SJSA1 (cell line): ENCODE results near the gene LCNL1. TPM values are rescaled to one million over a fixed set of nuclear protein-coding genes. Genes with fewer than 3 reads are reported as not detected.

ENCODE experiments used
- DNase-seq, 2 experiments: peaks; one replicate each; pipeline ENCODE4 v3.0.0-alpha.2; 2015 to 2020; ENCODE audit warnings: low spot score in 2 of 2, low read depth in 1 of 2
- H3K27ac ChIP-seq: fragments of 250-450 bp; sonication (Bioruptor Pico); 2 replicates; pipeline ENCODE4 v1.5.1; 2020; ENCODE audit warnings: mild to moderate bottlenecking, moderate library complexity
- H3K27me3 ChIP-seq: fragments of 250-450 bp; sonication (Bioruptor Pico); replicated peaks from 2 replicates; pipeline ENCODE4 v1.5.1; 2020; ENCODE audit warnings: mild to moderate bottlenecking, moderate library complexity
- H3K36me3 ChIP-seq: fragments of 250-450 bp; sonication (Bioruptor Pico); 2 replicates; pipeline ENCODE4 v1.5.1; 2020; ENCODE audit warnings: mild to moderate bottlenecking
- H3K4me1 ChIP-seq: fragments of 250-450 bp; sonication (Bioruptor Pico); replicated peaks from 2 replicates; pipeline ENCODE4 v1.6.1; 2021; ENCODE audit warnings: mild to moderate bottlenecking
- H3K4me3 ChIP-seq: fragments of 250-450 bp; sonication (Bioruptor Pico); 2 replicates; pipeline ENCODE4 v1.5.1; 2020; ENCODE audit warnings: mild to moderate bottlenecking
- H3K9me3 ChIP-seq: fragments of 250-450 bp; sonication (Bioruptor Pico); replicated peaks from 2 replicates; pipeline ENCODE4 v1.5.1; 2020; ENCODE audit warnings: mild to moderate bottlenecking
- total RNA-seq: library from RNA; depleted of rRNA; stranded (reverse); fragments of >200 nt; shearing (Covaris generic); gene quantifications from 2 replicates; pipeline ENCODE4 v1.2.3, GENCODE V29; 2014

LCNL1 gene
- total RNA-seq, 1 experiment from 2014 or later: not detected

DNA sequence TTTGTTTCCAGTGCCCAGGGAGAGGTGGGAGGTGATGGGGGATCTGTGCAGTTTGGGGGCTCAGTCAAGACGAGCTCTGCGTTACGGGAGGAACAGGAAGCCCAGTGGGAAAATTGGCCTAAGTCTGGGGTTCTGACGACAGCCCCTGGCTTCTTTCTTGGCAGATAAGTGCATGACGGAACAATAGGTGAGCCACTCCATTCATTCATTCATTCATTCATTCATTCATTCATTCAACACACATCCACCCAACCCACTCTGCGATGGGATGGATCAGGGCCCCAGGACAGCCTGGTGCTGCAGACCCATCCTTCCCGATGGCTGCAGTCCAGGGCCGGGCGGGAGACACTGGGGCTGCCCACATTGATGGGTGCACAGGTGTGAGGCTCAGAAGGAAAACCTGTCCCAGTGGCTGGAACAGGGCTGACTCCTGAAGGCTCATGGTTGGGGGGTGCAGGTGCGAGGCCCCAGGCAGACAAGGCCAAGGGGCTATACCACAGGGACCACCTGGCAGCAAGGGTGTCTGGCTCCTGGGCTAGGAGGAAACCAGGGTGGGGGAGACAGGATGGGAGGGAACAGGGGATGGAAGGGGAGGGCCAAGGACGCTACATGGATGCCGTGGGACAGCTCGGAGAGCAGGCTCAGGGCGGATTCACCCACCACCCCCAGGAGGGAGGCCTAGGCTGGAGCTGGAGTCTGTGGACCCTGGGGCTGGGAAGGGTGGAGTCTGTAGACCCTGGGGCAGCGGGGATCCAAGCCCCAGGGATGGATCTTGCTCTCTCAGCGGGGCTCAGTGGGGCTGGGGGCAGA lies 1.9 kb upstream of the LCNL1 start:
- Histone ChIP-seq H3K4me1 (peaks cover 24% of the 10 kb centered on the region), H3K36me3 (no peaks in the 10 kb centered on the region), H3K9me3 (no peaks in the 10 kb centered on the region), H3K27me3 (peaks cover 5% of the 10 kb centered on the region), H3K27ac (peak overlapping the region; percentile 34; the same call in 1 of the 2 replicates), H3K4me3 (no peak overlapping the region)
- no peak for DNase-seq

- no peaks in the 10 kb centered on the region for H3K36me3 ChIP-seq
- H3K27me3 ChIP-seq: peaks cover 5% of the 10 kb centered on the region
- H3K4me1 ChIP-seq: peaks cover 24% of the 10 kb centered on the region
- H3K9me3 ChIP-seq: no peaks in the 10 kb centered on the region
- peak; percentile 35 to 80 for DNase-seq
- no peak overlapping the region for H3K4me3 ChIP-seq
- peak overlapping the region; percentile 34 for H3K27ac ChIP-seq
These were observed 1.1 kb upstream of the LCNL1 start for GRCh38 chr9:136981588-136982231.

- peaks cover 18% of the 10 kb centered on the region for H3K4me1 ChIP-seq
- H3K36me3 ChIP-seq: no peaks in the 10 kb centered on the region
- H3K9me3 ChIP-seq: no peaks in the 10 kb centered on the region
- H3K27ac ChIP-seq: no peak overlapping the region
- no peak overlapping the region for H3K4me3 ChIP-seq
- DNase-seq: no peak
- no peaks in the 10 kb centered on the region; the same call in 1 of the 2 replicates for H3K27me3 ChIP-seq
These were observed 374 bp downstream of the LCNL1 start for GRCh38 chr9:136983167-136983566.

DNA sequence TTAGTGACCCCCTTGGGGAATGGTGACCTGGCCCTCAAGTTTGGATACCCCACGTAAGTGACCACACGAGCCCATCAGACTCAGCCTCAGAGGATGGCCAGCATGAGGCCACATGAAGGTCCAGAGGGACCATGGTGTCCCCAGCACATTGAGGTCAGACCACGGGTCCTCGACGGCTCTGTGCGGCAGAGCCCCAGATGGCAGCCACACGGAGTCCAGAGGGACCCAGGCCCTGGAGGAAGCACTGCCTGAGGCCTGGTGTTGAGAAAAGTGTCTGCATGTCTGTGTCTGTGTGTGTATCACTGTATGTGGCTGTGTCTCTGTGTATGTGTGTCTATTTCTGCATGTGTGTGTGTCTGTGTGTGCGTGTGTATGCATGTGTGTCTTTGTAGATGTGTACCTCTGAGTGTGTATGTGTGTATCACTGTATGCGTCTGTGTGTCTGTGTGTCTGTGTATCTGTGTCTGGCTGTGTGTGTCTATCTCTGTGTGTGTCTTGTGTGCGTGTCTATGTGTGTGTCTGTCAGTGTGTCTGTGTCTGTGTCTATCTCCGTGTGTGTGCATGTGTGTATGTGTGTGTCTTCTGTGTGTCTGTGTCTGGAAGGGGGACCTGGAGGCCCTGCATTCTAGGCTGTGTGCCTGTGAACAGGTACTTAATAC lies 992 bp downstream of the LCNL1 start:
- no peak for DNase-seq
- H3K9me3 ChIP-seq: no peaks in the 10 kb centered on the region
- no peak overlapping the region for H3K27ac ChIP-seq
- no peaks in the 10 kb centered on the region for H3K36me3 ChIP-seq
- no peak overlapping the region for H3K4me3 ChIP-seq
- H3K4me1 ChIP-seq: peaks cover 18% of the 10 kb centered on the region
- no peaks in the 10 kb centered on the region; the same call in 1 of the 2 replicates for H3K27me3 ChIP-seq

DNA sequence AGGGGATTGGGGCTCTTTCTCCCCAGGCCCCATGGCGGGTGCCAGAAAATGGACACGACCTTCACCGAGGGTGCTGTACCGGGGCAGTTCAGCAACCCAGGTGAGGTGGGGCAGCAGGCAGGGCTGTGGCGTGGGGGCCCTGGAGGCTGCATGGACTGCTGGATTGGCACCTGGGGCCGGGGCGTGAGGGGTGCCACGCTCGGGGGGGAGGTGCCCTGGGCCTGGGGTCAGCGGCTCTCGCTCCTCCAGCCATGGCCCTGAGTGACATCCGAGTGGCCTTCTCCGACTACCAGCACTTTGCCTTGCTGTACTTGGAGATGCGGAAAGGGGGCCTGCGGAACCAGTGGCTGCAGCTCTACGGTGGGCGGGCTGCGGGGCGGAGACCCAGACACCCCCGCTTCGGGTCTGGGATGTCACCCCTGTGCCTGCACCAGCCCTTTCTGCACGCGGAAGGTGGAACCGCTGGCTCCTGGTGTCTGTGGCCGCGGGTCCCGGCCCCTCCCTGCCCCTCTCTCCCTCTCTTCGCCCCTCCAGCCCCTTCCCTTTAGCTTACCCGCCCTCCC lies 1.8 kb downstream of the LCNL1 start:
- Histone ChIP-seq H3K9me3 (no peaks in the 10 kb centered on the region), H3K27ac (no peak overlapping the region), H3K36me3 (no peaks in the 10 kb centered on the region), H3K4me1 (peaks cover 18% of the 10 kb centered on the region), H3K27me3 (no peaks in the 10 kb centered on the region; the same call in 1 of the 2 replicates), H3K4me3 (no peak overlapping the region)
- no peak for DNase-seq

DNA sequence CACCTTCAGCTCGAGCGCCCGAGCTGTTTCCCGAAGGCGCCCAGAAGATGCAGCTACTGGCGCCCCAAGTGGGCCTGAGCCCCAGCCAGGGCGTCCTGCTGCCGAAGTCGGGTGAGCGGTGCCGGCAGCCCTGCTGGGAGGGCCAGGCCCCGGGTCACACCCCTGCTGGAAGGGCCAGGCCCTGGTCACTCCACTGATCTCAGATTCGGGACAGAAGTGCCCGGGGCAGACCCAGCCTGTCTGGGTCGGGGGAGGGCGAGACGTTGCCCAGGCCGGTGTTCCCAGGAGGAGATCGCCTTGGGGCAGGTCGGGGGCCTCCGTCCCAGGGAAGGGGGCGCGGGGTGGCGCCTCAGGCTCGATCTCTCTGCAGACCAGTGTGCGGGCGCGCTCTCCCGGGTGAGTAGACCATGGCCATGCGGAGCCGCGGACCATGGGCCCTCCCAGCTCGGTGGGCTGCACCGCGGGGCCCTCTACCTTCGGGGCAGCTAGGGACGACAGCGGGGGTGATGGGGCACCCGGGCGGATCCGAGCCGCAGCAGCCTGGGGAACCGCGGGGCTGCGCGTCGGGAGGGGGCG lies 2.3 kb downstream of the LCNL1 start:
- H3K36me3 ChIP-seq: no peaks in the 10 kb centered on the region
- DNase-seq: no peak
- H3K27me3 ChIP-seq: no peaks in the 10 kb centered on the region; the same call in 1 of the 2 replicates
- no peak overlapping the region for H3K27ac ChIP-seq
- H3K9me3 ChIP-seq: no peaks in the 10 kb centered on the region
- H3K4me1 ChIP-seq: peaks cover 18% of the 10 kb centered on the region
- no peak overlapping the region for H3K4me3 ChIP-seq

DNA sequence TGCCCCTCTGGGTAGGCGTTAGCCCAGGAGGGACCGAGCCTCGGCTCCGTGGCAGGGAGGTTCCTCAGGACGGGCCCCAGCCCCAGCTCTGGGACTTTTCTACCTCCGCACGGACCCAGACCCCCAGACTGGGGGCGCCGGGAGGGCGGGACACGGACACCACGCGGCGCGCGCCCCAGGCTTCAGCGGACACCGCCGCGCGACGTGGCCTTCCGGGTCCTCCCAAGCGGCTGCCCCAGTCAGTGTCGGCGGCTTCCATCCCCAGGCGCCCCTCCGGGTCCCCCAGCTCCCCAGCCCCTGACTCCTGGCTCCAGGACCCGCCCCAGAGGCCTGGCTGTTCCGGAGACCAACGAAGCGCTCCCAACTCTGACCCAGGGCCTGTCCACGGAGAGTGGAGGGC lies 3.1 kb downstream of the LCNL1 start:
- no peak for DNase-seq
- Histone ChIP-seq H3K4me3 (no peak overlapping the region), H3K4me1 (peaks cover 17% of the 10 kb centered on the region), H3K9me3 (peaks cover 4% of the 10 kb centered on the region; the same call in 1 of the 2 replicates), H3K27me3 (no peaks in the 10 kb centered on the region; the same call in 1 of the 2 replicates), H3K36me3 (no peaks in the 10 kb centered on the region), H3K27ac (no peak overlapping the region)

GRCh38 chr9:136988872-136989271 lies 6.1 kb downstream of the LCNL1 start:
- no peak for DNase-seq
- Histone ChIP-seq H3K4me1 (peaks cover 10% of the 10 kb centered on the region), H3K27me3 (no peaks in the 10 kb centered on the region; the same call in 1 of the 2 replicates), H3K36me3 (no peaks in the 10 kb centered on the region), H3K27ac (no peak overlapping the region), H3K4me3 (no peak overlapping the region), H3K9me3 (peaks cover 13% of the 10 kb centered on the region)

- DNase-seq: no peak
- H3K27ac ChIP-seq: no peak overlapping the region
- H3K36me3 ChIP-seq: no peaks in the 10 kb centered on the region
- no peaks in the 10 kb centered on the region; the same call in 1 of the 2 replicates for H3K27me3 ChIP-seq
- no peak overlapping the region for H3K4me3 ChIP-seq
- H3K9me3 ChIP-seq: peaks cover 13% of the 10 kb centered on the region
- H3K4me1 ChIP-seq: peaks cover 10% of the 10 kb centered on the region
These were observed 7.6 kb downstream of the LCNL1 start for GRCh38 chr9:136990242-136990911.

DNA sequence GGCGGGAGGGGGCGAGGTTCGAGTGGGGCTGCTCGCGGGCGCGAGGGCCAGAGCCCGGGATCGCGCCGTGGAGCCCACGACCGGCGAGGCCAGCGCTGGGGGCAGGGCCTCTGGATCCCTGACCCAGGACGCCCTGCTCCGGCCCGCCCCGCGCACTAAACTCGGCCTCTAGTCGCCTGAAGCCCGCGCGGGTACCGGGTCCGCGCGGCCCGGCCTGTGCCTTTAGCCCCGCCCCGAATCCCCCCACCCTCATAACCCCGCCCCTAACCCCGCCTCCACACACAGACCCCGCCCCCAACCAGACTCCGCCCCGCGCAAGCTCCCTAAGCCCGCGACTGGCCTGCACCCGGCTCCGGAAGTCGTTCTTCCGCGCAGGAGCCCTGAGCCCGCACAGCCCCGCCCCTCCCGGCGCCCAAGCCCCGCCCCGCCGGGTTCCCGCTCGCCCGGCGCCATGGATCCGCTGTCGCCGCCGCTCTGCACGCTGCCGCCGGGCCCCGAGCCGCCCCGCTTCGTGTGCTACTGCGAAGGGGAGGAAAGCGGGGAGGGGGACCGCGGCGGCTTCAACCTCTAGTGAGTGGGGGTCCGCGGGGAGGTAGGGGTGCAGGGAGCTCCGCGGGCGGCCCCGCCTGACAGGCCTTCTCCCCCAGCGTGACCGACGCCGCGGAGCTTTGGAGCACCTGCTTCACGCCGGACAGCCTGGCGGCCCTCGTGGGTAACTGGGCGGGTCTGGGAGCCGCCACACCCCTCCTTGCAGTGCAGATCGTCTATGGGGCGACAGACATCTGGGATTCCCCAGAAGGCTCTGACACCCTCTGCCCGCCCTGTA lies 9.4 kb downstream of the LCNL1 start, which contains the start of gene PAXX:
PAXX (plus strand) TSS at position 430 of the 826 bp plus-strand sequence; CDS start at position 452, 22 bp downstream.
- H3K4me1 ChIP-seq: peaks cover 23% of the 10 kb centered on the region
- no peaks in the 10 kb centered on the region for H3K36me3 ChIP-seq
- H3K27ac ChIP-seq: no peak within 1 kb of the TSS
- DNase-seq: peak; percentile 37 to 74
- peak within 1 kb of the TSS; percentile 44 for H3K4me3 ChIP-seq
- peaks cover 13% of the 10 kb centered on the region for H3K9me3 ChIP-seq
- H3K27me3 ChIP-seq: no peaks in the 10 kb centered on the region

DNA sequence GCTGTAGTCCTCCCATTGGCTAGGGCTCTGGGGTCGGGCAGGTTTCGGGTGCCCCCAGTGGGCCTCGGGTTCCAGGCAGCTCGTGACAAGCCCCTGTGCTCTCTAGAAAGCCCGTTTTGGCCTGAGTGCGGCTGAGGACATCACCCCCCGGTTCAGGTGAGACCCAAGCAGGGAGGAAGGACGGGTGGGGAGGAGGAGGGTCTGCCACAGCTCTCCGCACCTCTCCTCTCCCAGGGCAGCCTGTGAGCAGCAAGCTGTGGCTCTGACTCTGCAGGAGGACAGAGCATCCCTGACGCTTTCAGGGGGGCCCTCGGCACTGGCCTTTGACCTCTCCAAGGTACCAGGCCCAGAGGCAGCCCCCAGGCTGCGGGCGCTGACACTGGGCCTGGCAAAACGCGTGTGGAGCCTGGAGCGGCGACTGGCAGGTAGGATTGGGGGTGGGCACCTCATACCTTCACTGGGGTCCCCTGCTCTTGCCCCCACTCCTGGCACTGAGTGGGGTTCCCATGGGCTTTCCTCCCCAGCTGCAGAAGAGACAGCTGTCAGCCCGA lies 10.1 kb downstream of the LCNL1 start:
- peaks cover 23% of the 10 kb centered on the region for H3K4me1 ChIP-seq
- no peaks in the 10 kb centered on the region for H3K36me3 ChIP-seq
- peak overlapping the region; percentile 44 for H3K4me3 ChIP-seq
- no peak for DNase-seq
- no peaks in the 10 kb centered on the region for H3K27me3 ChIP-seq
- H3K9me3 ChIP-seq: peaks cover 13% of the 10 kb centered on the region
- no peak overlapping the region for H3K27ac ChIP-seq
